NCI-H226 (cell line): ENCODE measurements around the gene ZBTB45.

Source experiments
- DNase-seq: peaks from one replicate; pipeline ENCODE4 v3.0.0-alpha.2; 2015

Gene ZBTB45

GRCh38 chr19:58519355-58520256, at the start of gene ZBTB45:
Gene ZBTB45 (minus strand): TSS chr19:58519810. CDS start chr19:58517673, 2,137 bp downstream.
- DNase-seq: peak; percentile 99

GRCh38 chr19:58568453-58569130, 49.0 kb upstream of the ZBTB45 start:
- DNase-seq: no peak

GRCh38 chr19:58566989-58567388, 47.4 kb upstream of the ZBTB45 start:
- DNase-seq: no peak

- DNase-seq: no peak
These were observed 44.2 kb upstream of the ZBTB45 start for GRCh38 chr19:58563823-58564222.

GRCh38 chr19:58563034-58563573, 43.5 kb upstream of the ZBTB45 start:
- DNase-seq: no peak

- no peak for DNase-seq
These were observed 42.8 kb upstream of the ZBTB45 start for GRCh38 chr19:58562122-58563033.

GRCh38 chr19:58561373-58562121, 41.9 kb upstream of the ZBTB45 start:
- DNase-seq: no peak

GRCh38 chr19:58560921-58561320, 41.3 kb upstream of the ZBTB45 start:
- no peak for DNase-seq

GRCh38 chr19:58560007-58560887, 40.6 kb upstream of the ZBTB45 start:
- no peak for DNase-seq

- peak; percentile 95 for DNase-seq
These were observed 39.8 kb upstream of the ZBTB45 start for GRCh38 chr19:58559275-58560006.

- peak; percentile 98 for DNase-seq
These were observed 39.1 kb upstream of the ZBTB45 start for GRCh38 chr19:58558623-58559274.

- no peak for DNase-seq
These were observed 38.5 kb upstream of the ZBTB45 start, which contains the start of gene UBE2M for GRCh38 chr19:58558066-58558622. Gene UBE2M (minus strand): TSS chr19:58558611. CDS start chr19:58558381, 230 bp downstream.

- no peak for DNase-seq
These were observed 37.8 kb upstream of the ZBTB45 start for GRCh38 chr19:58557221-58558065.

GRCh38 chr19:58556622-58557220, 37.1 kb upstream of the ZBTB45 start:
- no peak for DNase-seq

- no peak for DNase-seq
These were observed 36.5 kb upstream of the ZBTB45 start for GRCh38 chr19:58555920-58556621.

GRCh38 chr19:58555369-58555885, 35.8 kb upstream of the ZBTB45 start:
- DNase-seq: no peak
